ENCODE measurements around the gene DENND4C.

Gene DENND4C

GRCh38 chr9:19270421-19270949, 40.0 kb downstream of the DENND4C start:
- no peak for DNase-seq

GRCh38 chr9:19271081-19271480, 40.6 kb downstream of the DENND4C start:
- no peak for DNase-seq

- DNase-seq: no peak
These were observed 51.3 kb downstream of the DENND4C start for GRCh38 chr9:19281801-19282200.

GRCh38 chr9:19283072-19283710, 52.7 kb downstream of the DENND4C start:
- no peak for DNase-seq

- DNase-seq: no peak
These were observed 54.2 kb downstream of the DENND4C start for GRCh38 chr9:19284729-19285128.

GRCh38 chr9:19286634-19287188, 56.2 kb downstream of the DENND4C start:
- no peak for DNase-seq

GRCh38 chr9:19288081-19288480, 57.6 kb downstream of the DENND4C start:
- DNase-seq: no peak

- DNase-seq: no peak
These were observed 59.6 kb downstream of the DENND4C start for GRCh38 chr9:19290103-19290502.

- DNase-seq: no peak
These were observed 63.7 kb downstream of the DENND4C start for GRCh38 chr9:19294219-19294618.

GRCh38 chr9:19298436-19299000, 68.0 kb downstream of the DENND4C start:
- no peak for DNase-seq

GRCh38 chr9:19303216-19303615, 72.7 kb downstream of the DENND4C start:
- no peak for DNase-seq

- no peak for DNase-seq
These were observed 76.1 kb downstream of the DENND4C start for GRCh38 chr9:19306568-19306967.

GRCh38 chr9:19310246-19310645, 79.8 kb downstream of the DENND4C start:
- no peak for DNase-seq

- no peak for DNase-seq
These were observed 83.1 kb downstream of the DENND4C start for GRCh38 chr9:19313573-19313972.

- DNase-seq: no peak
These were observed 90.0 kb downstream of the DENND4C start for GRCh38 chr9:19320495-19320894.

GRCh38 chr9:19331877-19332276, 101.4 kb downstream of the DENND4C start:
- DNase-seq: no peak

- DNase-seq: no peak
These were observed 105.7 kb downstream of the DENND4C start for GRCh38 chr9:19336166-19336565.

GRCh38 chr9:19342947-19343346, 112.5 kb downstream of the DENND4C start:
- DNase-seq: no peak

GRCh38 chr9:19358701-19359100, 128.2 kb downstream of the DENND4C start:
- no peak for DNase-seq

GRCh38 chr9:19369107-19369506, 138.6 kb downstream of the DENND4C start:
- DNase-seq: no peak

GRCh38 chr9:19371942-19372341, 141.4 kb downstream of the DENND4C start:
- DNase-seq: no peak

- DNase-seq: no peak
These were observed 142.1 kb downstream of the DENND4C start for GRCh38 chr9:19372567-19372966.

- no peak for DNase-seq
These were observed 143.0 kb downstream of the DENND4C start for GRCh38 chr9:19373527-19373926.

- no peak for DNase-seq
These were observed 145.0 kb downstream of the DENND4C start for GRCh38 chr9:19375538-19375937.

- no peak for DNase-seq
These were observed 146.4 kb downstream of the DENND4C start for GRCh38 chr9:19376931-19377330.

Measured in CD4-positive, alpha-beta T cell treated with Interferon alpha-2 for 1 hour (primary cell).